ENCODE measurements around the gene ATOSB.

DNA sequence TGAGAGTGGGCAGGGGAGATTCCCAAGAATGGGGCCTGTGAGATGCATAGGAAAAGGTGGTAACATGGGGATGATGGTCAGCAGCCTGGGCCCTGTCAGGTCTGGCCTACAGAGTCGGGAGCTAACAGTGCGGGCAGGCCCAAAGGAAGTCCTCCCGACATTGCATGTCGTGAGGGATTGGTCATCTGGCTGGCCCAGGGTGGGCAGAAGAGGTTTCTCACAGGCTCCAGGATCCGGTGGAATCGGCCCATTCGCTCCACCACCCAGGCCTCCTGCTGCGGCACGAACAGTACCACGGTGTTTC lies 13.2 kb downstream of the ATOSB start:
- TF ChIP-seq, protein P1, sequence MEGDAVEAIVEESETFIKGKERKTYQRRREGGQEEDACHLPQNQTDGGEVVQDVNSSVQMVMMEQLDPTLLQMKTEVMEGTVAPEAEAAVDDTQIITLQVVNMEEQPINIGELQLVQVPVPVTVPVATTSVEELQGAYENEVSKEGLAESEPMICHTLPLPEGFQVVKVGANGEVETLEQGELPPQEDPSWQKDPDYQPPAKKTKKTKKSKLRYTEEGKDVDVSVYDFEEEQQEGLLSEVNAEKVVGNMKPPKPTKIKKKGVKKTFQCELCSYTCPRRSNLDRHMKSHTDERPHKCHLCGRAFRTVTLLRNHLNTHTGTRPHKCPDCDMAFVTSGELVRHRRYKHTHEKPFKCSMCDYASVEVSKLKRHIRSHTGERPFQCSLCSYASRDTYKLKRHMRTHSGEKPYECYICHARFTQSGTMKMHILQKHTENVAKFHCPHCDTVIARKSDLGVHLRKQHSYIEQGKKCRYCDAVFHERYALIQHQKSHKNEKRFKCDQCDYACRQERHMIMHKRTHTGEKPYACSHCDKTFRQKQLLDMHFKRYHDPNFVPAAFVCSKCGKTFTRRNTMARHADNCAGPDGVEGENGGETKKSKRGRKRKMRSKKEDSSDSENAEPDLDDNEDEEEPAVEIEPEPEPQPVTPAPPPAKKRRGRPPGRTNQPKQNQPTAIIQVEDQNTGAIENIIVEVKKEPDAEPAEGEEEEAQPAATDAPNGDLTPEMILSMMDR (IDR thresholded peaks at IDR 0.05; ENCODE audit: low read depth, low read length, poor library complexity, severe bottlenecking) = no peak
- no peak for TF ChIP-seq EZH2phosphoT487 (IDR thresholded peaks at IDR 0.05; ENCODE audit: borderline replicate concordance, low read length)
